GM19193 (cell line): ENCODE measurements around the gene BICRA.

Experiments used
- POLR2A ChIP-seq: IDR thresholded peaks from 4 replicates; pipeline ENCODE4 v1.6.1; 2011; ENCODE audit not compliant: insufficient read depth, insufficient read length; ENCODE audit errors: extremely low read depth

The BICRA gene

GRCh38 chr19:47693489-47693888, 84.6 kb downstream of the BICRA start:
- TF ChIP-seq POLR2A: no peak

GRCh38 chr19:47693903-47694302, 85.0 kb downstream of the BICRA start:
- no peak for TF ChIP-seq POLR2A

GRCh38 chr19:47694466-47695273, 85.7 kb downstream of the BICRA start:
- no peak for TF ChIP-seq POLR2A

DNA sequence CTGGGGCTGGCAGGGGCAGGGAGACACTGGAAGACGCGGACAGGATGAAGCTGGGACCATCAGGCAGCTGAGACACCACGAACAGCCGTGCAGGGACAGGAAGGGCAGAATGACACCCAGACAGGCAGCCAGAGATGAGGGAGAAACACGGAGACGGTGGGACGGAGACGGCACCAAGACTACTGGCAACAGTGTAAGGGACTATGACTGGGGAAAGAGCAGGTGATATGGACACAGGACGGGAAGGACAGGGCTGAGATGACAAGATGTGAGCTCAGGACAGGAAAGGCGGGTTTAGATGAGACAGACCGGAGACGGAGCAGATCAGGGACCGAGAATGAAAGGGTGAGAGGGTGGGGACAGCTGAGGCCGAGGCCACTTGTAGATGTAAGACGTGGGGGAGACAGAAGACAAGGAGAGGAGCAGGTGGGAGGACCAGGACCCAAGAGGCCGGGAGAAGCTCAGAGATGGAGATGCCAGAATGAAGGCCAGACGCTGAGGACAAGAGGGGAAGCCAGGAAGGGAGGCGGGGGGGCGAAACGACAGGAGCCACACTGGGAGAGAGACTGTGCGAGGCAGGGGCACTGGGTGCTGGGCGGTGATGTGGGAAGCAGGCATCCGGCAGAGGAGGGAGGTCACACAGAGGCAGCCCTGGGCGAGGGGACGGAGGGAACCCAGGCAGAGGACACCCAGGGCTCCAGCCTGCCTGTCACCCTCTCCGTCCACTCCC, 86.8 kb downstream of the BICRA start:
- TF ChIP-seq POLR2A: no peak

GRCh38 chr19:47696635-47697034, 87.7 kb downstream of the BICRA start:
- TF ChIP-seq POLR2A: no peak

DNA sequence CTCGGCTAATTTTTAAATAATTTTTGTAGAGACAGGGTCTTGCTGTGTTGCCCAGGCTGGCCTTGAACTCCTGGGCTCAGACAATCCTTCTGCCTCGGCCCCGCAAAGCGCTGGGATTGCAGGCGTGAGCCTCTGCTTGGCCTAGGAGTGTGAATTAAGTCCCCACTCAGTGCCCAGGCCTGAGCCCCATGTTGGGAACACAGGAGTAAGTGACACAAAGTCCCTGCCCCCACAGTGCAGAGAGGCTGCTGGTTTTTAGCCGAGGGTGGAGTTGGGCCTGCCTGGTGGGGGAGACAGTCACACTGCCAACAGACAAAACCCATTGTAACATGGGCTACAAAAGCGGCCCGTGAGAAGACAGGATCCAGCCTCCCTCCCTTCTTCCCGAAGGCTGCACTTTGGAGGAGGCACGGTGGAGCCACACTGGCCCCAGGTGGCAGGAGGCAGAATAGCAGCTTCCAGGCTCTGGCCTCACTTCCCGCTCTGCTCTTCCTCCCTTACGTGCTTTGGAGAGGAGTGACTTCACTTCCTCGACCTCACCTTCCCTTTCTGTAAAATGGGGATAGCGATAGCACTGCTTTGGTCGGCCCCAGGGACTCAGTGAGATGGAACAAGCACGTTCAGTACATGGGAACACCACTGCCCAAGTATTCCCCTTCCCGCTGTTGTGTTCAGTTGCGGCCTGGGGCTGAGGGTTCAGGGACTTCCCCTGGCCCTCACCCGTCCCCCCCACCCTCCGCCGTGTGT, 89.1 kb downstream of the BICRA start:
- no peak for TF ChIP-seq POLR2A

GRCh38 chr19:47698631-47699359, 89.9 kb downstream of the BICRA start:
- TF ChIP-seq POLR2A: no peak

DNA sequence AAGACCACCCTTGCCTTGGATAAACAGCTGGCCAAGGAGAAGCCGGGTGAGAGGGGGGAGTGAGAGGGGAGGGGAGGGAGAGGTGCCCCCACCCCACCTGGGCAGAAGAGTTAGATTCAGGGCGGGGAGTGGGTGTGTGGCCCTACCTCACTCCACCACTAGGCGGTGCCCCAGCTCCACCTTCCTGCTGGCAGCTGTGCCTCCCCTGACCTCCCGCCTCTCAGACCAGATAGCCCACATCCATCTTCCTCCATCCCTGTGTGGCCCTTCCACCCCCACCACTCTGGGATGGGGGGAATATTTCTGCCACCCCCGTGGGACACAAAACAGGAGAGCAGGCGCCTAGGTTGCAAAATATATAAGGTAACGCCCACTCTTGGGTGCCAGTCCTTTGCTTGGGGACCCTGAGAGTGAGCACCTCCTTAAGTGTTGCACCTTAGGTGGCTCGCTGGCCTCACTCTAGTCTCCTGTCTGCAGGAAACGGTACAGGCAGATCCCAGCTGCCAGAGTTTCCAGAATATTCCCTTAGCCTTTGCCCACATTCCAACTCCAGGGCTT, 90.5 kb downstream of the BICRA start:
- no peak for TF ChIP-seq POLR2A

DNA sequence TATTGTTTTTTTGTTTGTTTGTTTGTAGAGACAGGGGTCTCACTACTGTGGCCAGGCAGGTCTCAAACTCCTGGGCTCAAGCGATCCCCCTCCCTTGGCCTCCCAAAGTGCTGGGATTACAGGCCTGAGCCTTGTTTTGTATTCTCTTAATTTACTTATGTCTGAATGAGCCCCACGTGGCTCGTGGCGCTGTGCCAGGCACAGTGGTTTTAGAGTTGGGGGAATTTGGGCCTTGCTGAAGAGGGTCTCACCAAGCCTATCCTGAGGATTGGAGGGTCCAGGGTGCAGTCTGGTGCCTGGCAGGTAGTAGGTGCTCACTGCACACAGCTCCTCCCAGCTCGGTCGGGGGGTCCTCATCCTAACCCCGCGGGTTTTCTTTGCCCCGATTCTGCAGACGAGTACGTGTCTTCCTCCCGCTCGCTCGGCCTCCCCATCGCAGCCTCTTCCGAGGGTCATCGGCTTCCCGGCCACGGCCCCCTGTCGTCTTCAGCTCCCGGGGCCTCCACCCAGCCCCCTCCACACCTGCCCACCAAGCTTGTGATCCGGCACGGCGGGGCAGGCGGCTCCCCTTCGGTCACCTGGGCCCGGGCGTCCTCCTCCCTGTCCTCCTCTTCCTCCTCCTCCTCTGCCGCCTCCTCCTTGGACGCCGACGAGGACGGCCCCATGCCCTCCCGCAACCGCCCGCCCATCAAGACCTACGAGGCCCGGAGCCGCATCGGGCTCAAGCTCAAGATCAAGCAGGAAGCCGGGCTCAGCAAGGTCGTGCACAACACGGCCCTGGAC, 92.2 kb downstream of the BICRA start:
- no peak for TF ChIP-seq POLR2A

- no peak for TF ChIP-seq POLR2A
Measured at GRCh38 chr19:47701717-47702552, 93.0 kb downstream of the BICRA start.

DNA sequence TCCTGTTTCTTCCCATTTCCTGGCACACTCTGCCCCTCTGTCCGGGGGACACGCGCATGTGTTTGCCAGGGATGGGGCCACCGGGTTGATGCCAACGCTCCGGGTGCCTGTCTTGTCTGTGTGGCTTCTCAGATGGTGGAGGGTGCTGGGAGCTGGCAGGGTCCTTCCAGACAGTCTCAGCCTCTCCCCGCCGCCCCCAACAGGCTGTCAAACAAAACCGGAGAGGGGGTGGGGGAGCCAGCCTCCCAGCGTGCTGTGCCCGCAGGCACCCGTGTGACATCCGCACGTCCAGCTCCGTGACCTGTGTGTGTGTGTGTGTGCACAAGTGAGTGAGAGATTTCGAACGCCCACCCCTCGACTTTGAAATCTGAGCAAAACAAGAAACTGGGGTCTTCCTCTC, 93.7 kb downstream of the BICRA start:
- TF ChIP-seq POLR2A: no peak

GRCh38 chr19:47703301-47703700, 94.4 kb downstream of the BICRA start:
- TF ChIP-seq POLR2A: no peak

- no peak for TF ChIP-seq POLR2A
Measured at GRCh38 chr19:47704024-47704423, 95.1 kb downstream of the BICRA start.
